ENCODE measurements around the gene TMEM61. TPM values are rescaled to one million over a fixed set of nuclear protein-coding genes. Genes with fewer than 3 reads are reported as not detected.
"Not testable (repeated sequence)": the region's sequence is repeated elsewhere in the genome, so short reads cannot be mapped to it uniquely, and the experiment has no call there.

Gene TMEM61
- total RNA-seq, 1 donor from 2014 or later = not detected

GRCh38 chr1:54953846-54954245, 26.6 kb upstream of the TMEM61 start:
- peaks cover 10% of the 10 kb centered on the region for H3K4me1 ChIP-seq
- H3K27me3 ChIP-seq (ENCODE audit: low read depth) = no peaks in the 10 kb centered on the region
- intact Hi-C loops (cut with micrococcal nuclease) = no loop called here
- no peaks in the 10 kb centered on the region for H3K36me3 ChIP-seq
- DNase-seq = no peak
- no peak for TF ChIP-seq CTCF (IDR thresholded peaks at IDR 0.05; ENCODE audit: borderline replicate concordance)
- H3K4me3 ChIP-seq = no peak overlapping the region
- H3K9me3 ChIP-seq (replicated peaks) = peaks cover 10% of the 10 kb centered on the region
- H3K27ac ChIP-seq (replicated peaks) = no peak overlapping the region

- Histone ChIP-seq H3K36me3 (no peaks in the 10 kb centered on the region), H3K4me3 (no peak overlapping the region), H3K27ac (replicated peaks) (no peak overlapping the region), H3K4me1 (peaks cover 6% of the 10 kb centered on the region), H3K9me3 (replicated peaks) (peaks cover 10% of the 10 kb centered on the region), H3K27me3 (ENCODE audit: low read depth) (no peaks in the 10 kb centered on the region)
- intact Hi-C loops (cut with micrococcal nuclease) = no loop called here
- DNase-seq = no peak
- TF ChIP-seq CTCF (IDR thresholded peaks at IDR 0.05; ENCODE audit: borderline replicate concordance) = no peak
Measured at GRCh38 chr1:54955359-54955758, 25.1 kb upstream of the TMEM61 start.

- Histone ChIP-seq H3K27ac (replicated peaks) (no peak overlapping the region), H3K27me3 (ENCODE audit: low read depth) (no peaks in the 10 kb centered on the region), H3K36me3 (no peaks in the 10 kb centered on the region), H3K4me3 (no peak overlapping the region), H3K4me1 (no peaks in the 10 kb centered on the region), H3K9me3 (replicated peaks) (peaks cover 10% of the 10 kb centered on the region)
- DNase-seq = no peak
- no peak for TF ChIP-seq CTCF (IDR thresholded peaks at IDR 0.05; ENCODE audit: borderline replicate concordance)
- intact Hi-C loops (cut with micrococcal nuclease) = no loop called here
Measured at GRCh38 chr1:54956726-54957125, 23.7 kb upstream of the TMEM61 start.

- no peaks in the 10 kb centered on the region for H3K27me3 ChIP-seq (ENCODE audit: low read depth)
- no peak for DNase-seq
- intact Hi-C loops (cut with micrococcal nuclease) = no loop called here
- H3K4me1 ChIP-seq = no peaks in the 10 kb centered on the region
- peaks cover 10% of the 10 kb centered on the region for H3K9me3 ChIP-seq (replicated peaks)
- no peak overlapping the region for H3K27ac ChIP-seq (replicated peaks)
- no peaks in the 10 kb centered on the region for H3K36me3 ChIP-seq
- TF ChIP-seq CTCF (IDR thresholded peaks at IDR 0.05; ENCODE audit: borderline replicate concordance) = no peak
- H3K4me3 ChIP-seq = no peak overlapping the region
Measured at GRCh38 chr1:54959241-54959640, 21.2 kb upstream of the TMEM61 start.

GRCh38 chr1:54962612-54963395, 17.6 kb upstream of the TMEM61 start:
- intact Hi-C loops (cut with micrococcal nuclease) = no loop called here
- Histone ChIP-seq H3K27ac (replicated peaks) (no peak overlapping the region), H3K9me3 (replicated peaks) (peaks cover 5% of the 10 kb centered on the region), H3K27me3 (ENCODE audit: low read depth) (no peaks in the 10 kb centered on the region), H3K36me3 (no peaks in the 10 kb centered on the region), H3K4me1 (peaks cover 4% of the 10 kb centered on the region), H3K4me3 (no peak overlapping the region)
- no peak for TF ChIP-seq CTCF (IDR thresholded peaks at IDR 0.05; ENCODE audit: borderline replicate concordance)
- DNase-seq = no peak

GRCh38 chr1:54963829-54964228, 16.6 kb upstream of the TMEM61 start:
- H3K27ac ChIP-seq (replicated peaks); H3K4me1 ChIP-seq; intact Hi-C loops (cut with micrococcal nuclease); H3K27me3 ChIP-seq (ENCODE audit: low read depth); H3K9me3 ChIP-seq (replicated peaks); DNase-seq; H3K36me3 ChIP-seq; H3K4me3 ChIP-seq: not testable (repeated sequence)
